OCI-LY7 (cell line): ENCODE measurements around the gene STK10. TPM values are rescaled to one million over a fixed set of nuclear protein-coding genes. Genes with fewer than 3 reads are reported as not detected.

Experiments used
- BruUV-seq: library from RNA; stranded (reverse); fragments of 400-500 nt; replicated peaks from 2 replicates; lab custom pipeline; 2021; lab: Mats Ljungman, UMichigan
- CTCF ChIA-PET: fragments of 300-600 bp; sonication (Branson Sonifier 250); formaldehyde crosslinking; loops from one replicate; lab custom pipeline; 2022; ENCODE audit warnings: antibody characterized with exemption; ENCODE audit not compliant: unreplicated experiment; lab: Charles Lee
- POLR2A ChIA-PET: fragments of 300-600 bp; sonication (Branson Sonifier 250); formaldehyde crosslinking; loops from one replicate; lab custom pipeline; 2022; ENCODE audit warnings: antibody characterized with exemption; lab: Charles Lee
- DNase-seq: peaks from one replicate; pipeline ENCODE4 v3.0.0-alpha.2; 2015; ENCODE audit warnings: low spot score
- H2AFZ ChIP-seq: fragments of 200-600 bp; sonication (generic), shearing (Covaris generic); 2 replicates; pipeline ENCODE4 v1.6.1; 2014; ENCODE audit warnings: mild to moderate bottlenecking, antibody characterized with exemption, low read length, moderate library complexity
- H3K27ac ChIP-seq: fragments of 200-600 bp; sonication (generic); 2 replicates; pipeline ENCODE4 v1.5.1; 2014; ENCODE audit warnings: mixed run types, low read depth, mild to moderate bottlenecking, moderate library complexity, low read length, inconsistent platforms; ENCODE audit not compliant: poor library complexity, severe bottlenecking
- H3K36me3 ChIP-seq: fragments of 200-600 bp; sonication (generic); 2 replicates; pipeline ENCODE4 v1.6.1; 2014; ENCODE audit warnings: mild to moderate bottlenecking, antibody characterized with exemption, low read length, moderate library complexity, mixed read lengths; ENCODE audit not compliant: insufficient read depth
- H3K4me1 ChIP-seq: fragments of 200-600 bp; sonication (generic); 2 replicates; pipeline ENCODE4 v1.5.1; 2014; ENCODE audit warnings: mild to moderate bottlenecking, low read length; ENCODE audit not compliant: insufficient read depth, poor library complexity, severe bottlenecking
- H3K4me2 ChIP-seq: fragments of 200-600 bp; sonication (generic); 2 replicates; pipeline ENCODE4 v1.6.1; 2014; ENCODE audit warnings: mild to moderate bottlenecking, low read length
- H3K4me3 ChIP-seq: fragments of 200-600 bp; sonication (generic); 2 replicates; pipeline ENCODE4 v1.5.1; 2014; ENCODE audit warnings: mild to moderate bottlenecking, low read depth, low read length; ENCODE audit not compliant: poor library complexity, severe bottlenecking
- H3K79me2 ChIP-seq: fragments of 200-600 bp; sonication (generic); 2 replicates; pipeline ENCODE4 v1.6.1; 2016; ENCODE audit warnings: low read depth, mild to moderate bottlenecking, low read length, moderate library complexity, mixed read lengths; ENCODE audit not compliant: insufficient read depth
- H3K9me2 ChIP-seq: fragments of 200-600 bp; sonication (generic); 2 replicates; pipeline ENCODE4 v1.6.1; 2016; ENCODE audit warnings: mild to moderate bottlenecking, low read length, mixed read lengths; ENCODE audit not compliant: insufficient read depth
- H3K9me3 ChIP-seq: fragments of 200-600 bp; sonication (generic); 2 replicates; pipeline ENCODE4 v1.6.1; 2014; ENCODE audit warnings: mild to moderate bottlenecking, mixed run types, low read length, mixed read lengths
- H4K20me1 ChIP-seq: fragments of 200-600 bp; sonication (generic); 2 replicates; pipeline ENCODE4 v1.6.1; 2014; ENCODE audit warnings: mild to moderate bottlenecking, antibody characterized with exemption, low read length, moderate library complexity, mixed read lengths; ENCODE audit not compliant: insufficient read depth
- CTCF ChIP-seq: fragments of 200-600 bp; sonication (generic); conservative IDR thresholded peaks from 2 replicates; pipeline ENCODE4 v1.5.1; 2014; ENCODE audit warnings: mild to moderate bottlenecking, antibody characterized with exemption, low read length, moderate library complexity, mixed read lengths
- EZH2phosphoT487 ChIP-seq: fragments of 200-600 bp; sonication (generic); IDR thresholded peaks from 2 replicates; pipeline ENCODE4 v1.6.1; 2018; ENCODE audit warnings: low read depth, borderline replicate concordance, mild to moderate bottlenecking, mixed run types, antibody characterized with exemption, low read length, moderate library complexity, mixed read lengths
- intact Hi-C: fragments of 100-400 bp; cut with micrococcal nuclease; formaldehyde crosslinking; loops from one replicate; pipeline ENCODE4 v1.10.0; 2022; ENCODE audit not compliant: unreplicated experiment
- total RNA-seq, 2 experiments: library from RNA; depleted of rRNA in 1 of 2; stranded (reverse); fragments of >200 nt in 1 of 2; shearing (Covaris generic) in 1 of 2; gene quantifications; 2 replicates each; pipeline ENCODE4 v1.2.3, GENCODE V29; 2014 to 2022

STK10 gene
- total RNA-seq, 2 experiments from 2014 or later = 53.7 to 89.7 TPM

GRCh38 chr5:172133359-172134029 lies 54.5 kb downstream of the STK10 start:
- no peak overlapping the region for H3K27ac ChIP-seq
- H3K4me2 ChIP-seq = no peak overlapping the region
- H3K9me3 ChIP-seq = peaks cover 20% of the 10 kb centered on the region; the same call in 1 of the 2 replicates
- H2AFZ ChIP-seq = no peak overlapping the region
- no TSS peak for BruUV-seq
- ChIA-PET CTCF (no interaction called here), POLR2A (no interaction called here)
- TF ChIP-seq CTCF (no peak), EZH2phosphoT487 (no peak)
- H3K4me3 ChIP-seq = no peak overlapping the region
- no peaks in the 10 kb centered on the region for H4K20me1 ChIP-seq
- DNase-seq = no peak
- H3K9me2 ChIP-seq = no peaks in the 10 kb centered on the region
- intact Hi-C loops = no loop called here
- peaks cover 12% of the 10 kb centered on the region for H3K79me2 ChIP-seq
- H3K36me3 ChIP-seq = peaks cover 42% of the 10 kb centered on the region
- peaks cover 7% of the 10 kb centered on the region for H3K4me1 ChIP-seq

GRCh38 chr5:172131690-172132089 lies 56.3 kb downstream of the STK10 start:
- Histone ChIP-seq H3K9me3 (0 out of 2 replicates have a peak, but pooled peaks cover 14% of the 10 kb centered on the region), H3K9me2 (no peaks in the 10 kb centered on the region), H3K4me2 (no peak overlapping the region), H3K27ac (no peak overlapping the region), H3K79me2 (peaks cover 9% of the 10 kb centered on the region; the same call in 1 of the 2 replicates), H2AFZ (no peak overlapping the region), H3K36me3 (peaks cover 47% of the 10 kb centered on the region), H4K20me1 (no peaks in the 10 kb centered on the region), H3K4me3 (no peak overlapping the region), H3K4me1 (peaks cover 7% of the 10 kb centered on the region)
- CTCF ChIA-PET = no interaction called here
- POLR2A ChIA-PET = interaction anchor here (0.7 to 1.3 kb wide), 6 partner anchors 15 to 61 kb away, joined by 3 to 4 read pairs (median 3); no protein-coding TSS in a partner anchor
- no peak for DNase-seq
- BruUV-seq = no TSS peak
- no peak for TF ChIP-seq CTCF
- no peak for TF ChIP-seq EZH2phosphoT487
- intact Hi-C loops = no loop called here
